ENCODE results near the gene BCKDHA. TPM values are rescaled to one million over a fixed set of nuclear protein-coding genes. Genes with fewer than 3 reads are reported as not detected.

Gene BCKDHA
- total RNA-seq, 1 donor from 2014 or later: 16.3 TPM

DNA sequence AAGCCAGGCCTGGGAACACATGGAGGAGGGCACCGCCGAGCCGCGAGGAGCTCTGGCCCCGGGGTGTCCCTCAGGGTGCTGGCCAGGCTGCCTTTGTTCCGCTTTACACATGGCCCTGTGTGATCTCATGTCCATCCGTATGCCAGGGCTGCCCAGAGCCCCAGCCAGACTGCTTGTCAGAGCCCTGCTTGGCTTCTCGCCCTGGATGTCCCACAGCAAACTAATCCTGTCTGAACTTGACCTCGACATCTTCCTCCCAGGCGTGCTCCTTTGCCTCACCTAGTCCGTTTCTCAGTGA, 14.3 kb downstream of the BCKDHA start:
- Mint-ChIP-seq H3K4me3 (ENCODE audit: low read depth) (no peak overlapping the region), H3K4me1 (ENCODE audit: low read depth) (peaks cover 14% of the 10 kb centered on the region), H3K27me3 (no peaks in the 10 kb centered on the region), H3K9me3 (ENCODE audit: low read depth) (no peaks in the 10 kb centered on the region), H3K36me3 (ENCODE audit: insufficient read depth) (peaks cover 6% of the 10 kb centered on the region), H3K27ac (no peak overlapping the region)
- DNase-seq (ENCODE audit: low spot score, unreplicated experiment): no peak
- TF ChIP-seq, protein P1, sequence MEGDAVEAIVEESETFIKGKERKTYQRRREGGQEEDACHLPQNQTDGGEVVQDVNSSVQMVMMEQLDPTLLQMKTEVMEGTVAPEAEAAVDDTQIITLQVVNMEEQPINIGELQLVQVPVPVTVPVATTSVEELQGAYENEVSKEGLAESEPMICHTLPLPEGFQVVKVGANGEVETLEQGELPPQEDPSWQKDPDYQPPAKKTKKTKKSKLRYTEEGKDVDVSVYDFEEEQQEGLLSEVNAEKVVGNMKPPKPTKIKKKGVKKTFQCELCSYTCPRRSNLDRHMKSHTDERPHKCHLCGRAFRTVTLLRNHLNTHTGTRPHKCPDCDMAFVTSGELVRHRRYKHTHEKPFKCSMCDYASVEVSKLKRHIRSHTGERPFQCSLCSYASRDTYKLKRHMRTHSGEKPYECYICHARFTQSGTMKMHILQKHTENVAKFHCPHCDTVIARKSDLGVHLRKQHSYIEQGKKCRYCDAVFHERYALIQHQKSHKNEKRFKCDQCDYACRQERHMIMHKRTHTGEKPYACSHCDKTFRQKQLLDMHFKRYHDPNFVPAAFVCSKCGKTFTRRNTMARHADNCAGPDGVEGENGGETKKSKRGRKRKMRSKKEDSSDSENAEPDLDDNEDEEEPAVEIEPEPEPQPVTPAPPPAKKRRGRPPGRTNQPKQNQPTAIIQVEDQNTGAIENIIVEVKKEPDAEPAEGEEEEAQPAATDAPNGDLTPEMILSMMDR (IDR thresholded peaks at IDR 0.05; ENCODE audit: unreplicated experiment): no peak

DNA sequence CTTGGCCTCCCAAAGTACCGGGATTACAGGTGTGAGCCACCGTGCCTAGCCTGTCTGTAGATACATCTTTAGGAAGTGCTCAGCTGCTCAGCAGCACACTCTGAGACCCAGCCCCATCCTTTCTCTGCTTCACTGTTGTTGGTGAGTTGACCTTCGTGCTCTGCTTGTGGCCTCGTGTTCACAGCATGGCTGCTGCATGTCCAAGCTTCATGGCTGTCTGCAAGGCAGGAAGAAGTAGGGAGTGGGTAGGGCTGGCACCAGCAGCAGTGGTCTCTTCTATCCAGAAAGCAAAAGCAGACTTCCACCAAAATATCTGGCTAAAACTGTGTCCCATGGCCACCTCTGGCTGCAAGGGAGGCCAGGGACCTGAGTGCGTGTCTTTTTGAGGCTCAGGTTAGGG, 15.3 kb downstream of the BCKDHA start:
- H3K27me3 Mint-ChIP-seq: no peaks in the 10 kb centered on the region
- H3K4me3 Mint-ChIP-seq (ENCODE audit: low read depth): no peak overlapping the region
- H3K9me3 Mint-ChIP-seq (ENCODE audit: low read depth): no peaks in the 10 kb centered on the region
- TF ChIP-seq, protein P1 (IDR thresholded peaks at IDR 0.05; ENCODE audit: unreplicated experiment): no peak
- DNase-seq (ENCODE audit: low spot score, unreplicated experiment): no peak
- peaks cover 12% of the 10 kb centered on the region for H3K4me1 Mint-ChIP-seq (ENCODE audit: low read depth)
- no peak overlapping the region for H3K27ac Mint-ChIP-seq
- H3K36me3 Mint-ChIP-seq (ENCODE audit: insufficient read depth): peaks cover 7% of the 10 kb centered on the region

GRCh38 chr19:41413947-41414346, 16.3 kb downstream of the BCKDHA start:
- H3K36me3 Mint-ChIP-seq (ENCODE audit: insufficient read depth): peaks cover 8% of the 10 kb centered on the region
- H3K4me1 Mint-ChIP-seq (ENCODE audit: low read depth): peaks cover 10% of the 10 kb centered on the region
- H3K27me3 Mint-ChIP-seq: no peaks in the 10 kb centered on the region
- H3K27ac Mint-ChIP-seq: no peak overlapping the region
- no peaks in the 10 kb centered on the region for H3K9me3 Mint-ChIP-seq (ENCODE audit: low read depth)
- TF ChIP-seq, protein P1 (IDR thresholded peaks at IDR 0.05; ENCODE audit: unreplicated experiment): no peak
- DNase-seq (ENCODE audit: low spot score, unreplicated experiment): no peak
- no peak overlapping the region for H3K4me3 Mint-ChIP-seq (ENCODE audit: low read depth)

GRCh38 chr19:41414461-41414860, 16.8 kb downstream of the BCKDHA start:
- Mint-ChIP-seq H3K9me3 (ENCODE audit: low read depth) (no peaks in the 10 kb centered on the region), H3K36me3 (ENCODE audit: insufficient read depth) (peaks cover 11% of the 10 kb centered on the region), H3K4me3 (ENCODE audit: low read depth) (no peak overlapping the region), H3K27ac (peak overlapping the region; percentile 47), H3K4me1 (ENCODE audit: low read depth) (peaks cover 5% of the 10 kb centered on the region), H3K27me3 (no peaks in the 10 kb centered on the region)
- TF ChIP-seq, protein P1 (IDR thresholded peaks at IDR 0.05; ENCODE audit: unreplicated experiment): no peak
- DNase-seq (ENCODE audit: low spot score, unreplicated experiment): no peak

GRCh38 chr19:41415154-41415571, 17.5 kb downstream of the BCKDHA start:
- Mint-ChIP-seq H3K9me3 (ENCODE audit: low read depth) (no peaks in the 10 kb centered on the region), H3K4me3 (ENCODE audit: low read depth) (no peak overlapping the region), H3K27me3 (no peaks in the 10 kb centered on the region), H3K4me1 (ENCODE audit: low read depth) (peaks cover 1% of the 10 kb centered on the region), H3K27ac (no peak overlapping the region), H3K36me3 (ENCODE audit: insufficient read depth) (peaks cover 11% of the 10 kb centered on the region)
- TF ChIP-seq, protein P1 (IDR thresholded peaks at IDR 0.05; ENCODE audit: unreplicated experiment): no peak
- DNase-seq (ENCODE audit: low spot score, unreplicated experiment): no peak

All from progenitor cell of endocrine pancreas (in vitro differentiated cells).